NCI-H2227 treated with DMSO at 0.1 percent for 48 hours (cell line): ENCODE results near the gene SGCB.

Experiments
- DNase-seq: peaks from one replicate; lab custom pipeline; 2025; lab: John Stamatoyannopoulos, UW

The SGCB gene

GRCh38 chr4:52019936-52020657, 18.0 kb downstream of the SGCB start, which contains the start of gene LRRC66:
TSS of gene LRRC66 (minus strand) at chr4:52020363. CDS start at chr4:52017613, 2,750 bp downstream.
- DNase-seq: no peak

DNA sequence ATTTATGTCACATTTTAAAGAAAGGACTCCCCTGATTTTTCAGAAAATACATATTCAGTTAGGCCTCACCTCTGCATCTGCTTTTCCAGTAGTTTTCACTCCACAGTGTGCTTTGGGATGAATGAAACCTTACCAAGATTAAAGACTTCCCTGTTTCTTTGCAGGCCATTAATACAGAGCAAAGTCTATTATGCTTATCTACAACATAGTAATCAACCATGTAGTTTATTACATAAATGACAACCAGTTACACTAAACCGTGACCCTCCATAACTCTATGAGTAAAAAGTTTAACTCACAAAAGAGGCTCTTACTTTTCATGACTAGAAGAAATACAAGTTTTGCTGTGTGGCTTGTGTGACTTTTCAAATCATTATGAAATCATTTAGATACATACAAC, 20.3 kb downstream of the SGCB start:
- no peak for DNase-seq

- no peak for DNase-seq
These were observed 21.1 kb downstream of the SGCB start for GRCh38 chr4:52016981-52017380.

DNA sequence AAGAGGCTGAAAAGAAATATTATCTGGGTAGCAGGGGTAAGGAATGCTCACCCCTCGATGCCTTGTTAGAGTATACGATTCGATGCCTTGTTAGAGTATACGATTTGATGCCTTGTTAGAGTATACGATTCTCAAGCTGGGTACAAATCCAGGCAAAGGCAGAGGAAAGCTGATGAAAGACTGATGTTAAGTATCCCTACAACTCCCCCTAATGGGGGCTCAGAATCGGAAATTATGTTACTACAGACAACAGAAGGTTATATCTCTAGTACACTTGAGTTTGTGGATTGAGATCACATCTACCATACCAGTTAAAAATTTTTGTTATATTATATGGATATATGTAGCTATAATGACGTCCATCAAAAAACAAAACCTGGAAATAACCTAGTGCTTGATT, 22.7 kb downstream of the SGCB start:
- DNase-seq: no peak

DNA sequence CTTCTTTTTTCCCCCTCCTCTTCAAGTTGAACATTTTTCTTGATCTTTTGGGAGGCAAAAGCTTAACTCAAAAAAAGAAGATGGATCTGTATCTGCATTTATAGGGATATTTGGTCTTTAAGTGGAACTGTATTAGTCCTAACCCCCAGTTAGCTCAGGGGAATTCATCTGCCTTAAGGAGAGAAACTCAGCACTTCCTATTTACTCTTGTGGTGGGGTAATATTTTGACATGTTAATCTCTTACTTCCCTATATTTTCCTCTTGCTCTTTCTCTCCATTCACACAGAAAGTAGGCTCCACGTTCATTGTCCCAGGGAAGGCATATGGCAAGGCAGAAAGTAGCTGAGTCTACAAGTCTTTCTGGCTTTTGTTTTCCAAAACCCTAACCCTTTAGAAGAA, 23.2 kb downstream of the SGCB start:
- no peak for DNase-seq

GRCh38 chr4:52012651-52013050, 25.4 kb downstream of the SGCB start:
- DNase-seq: no peak

- no peak for DNase-seq
These were observed 27.1 kb downstream of the SGCB start for GRCh38 chr4:52010986-52011385.

GRCh38 chr4:52006887-52007286, 31.2 kb downstream of the SGCB start:
- DNase-seq: no peak

DNA sequence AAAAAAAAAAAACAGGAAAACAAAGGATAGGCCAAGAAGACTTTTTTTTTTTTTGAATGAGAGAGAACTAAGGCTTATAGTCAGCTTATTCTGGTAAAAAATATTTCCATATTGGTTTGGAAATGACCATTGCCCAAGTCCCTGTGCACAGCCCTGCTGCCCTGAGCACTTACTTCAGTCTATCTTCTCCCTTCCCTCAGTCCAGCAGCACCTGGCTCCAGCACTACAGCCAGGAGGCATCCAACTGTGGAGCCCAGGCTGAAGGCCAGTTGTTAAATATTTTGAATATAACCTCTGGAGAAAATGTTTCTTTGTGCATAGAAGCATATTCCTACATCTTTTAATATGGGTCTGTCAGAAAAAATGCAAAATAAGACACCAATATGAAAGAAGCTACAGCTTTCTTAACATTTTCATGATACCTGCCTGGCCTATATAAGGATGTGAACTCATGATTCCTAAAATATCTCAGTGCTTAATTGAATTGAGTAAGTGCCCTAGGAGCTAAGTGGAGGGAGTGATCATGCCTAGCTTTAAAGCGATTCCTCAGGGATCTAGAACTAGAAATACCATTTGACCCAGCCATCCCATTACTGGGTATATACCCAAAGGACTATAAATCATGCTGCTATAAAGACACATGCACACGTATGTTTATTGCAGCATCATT, 32.4 kb downstream of the SGCB start:
- DNase-seq: no peak

DNA sequence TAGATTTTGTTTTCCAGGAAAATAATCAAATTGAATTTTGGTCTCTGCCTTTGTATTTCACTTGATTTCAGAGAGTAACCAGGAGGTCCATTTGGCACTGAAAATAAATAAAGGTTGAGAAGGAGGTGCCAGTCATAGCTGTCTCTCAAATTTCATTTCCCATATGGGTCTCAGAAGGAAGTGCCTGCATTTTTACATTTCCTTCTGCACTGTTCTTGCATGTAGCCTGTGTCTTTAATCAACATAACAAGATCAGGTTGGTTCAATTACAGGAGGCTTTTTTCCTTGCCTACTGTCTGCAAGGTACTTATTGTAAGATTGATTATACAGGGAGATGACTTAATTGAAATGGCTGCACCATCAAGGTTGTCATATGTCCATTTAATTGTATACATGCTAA, 33.7 kb downstream of the SGCB start:
- DNase-seq: no peak

- no peak for DNase-seq
These were observed 36.5 kb downstream of the SGCB start for GRCh38 chr4:52001616-52002015.

DNA sequence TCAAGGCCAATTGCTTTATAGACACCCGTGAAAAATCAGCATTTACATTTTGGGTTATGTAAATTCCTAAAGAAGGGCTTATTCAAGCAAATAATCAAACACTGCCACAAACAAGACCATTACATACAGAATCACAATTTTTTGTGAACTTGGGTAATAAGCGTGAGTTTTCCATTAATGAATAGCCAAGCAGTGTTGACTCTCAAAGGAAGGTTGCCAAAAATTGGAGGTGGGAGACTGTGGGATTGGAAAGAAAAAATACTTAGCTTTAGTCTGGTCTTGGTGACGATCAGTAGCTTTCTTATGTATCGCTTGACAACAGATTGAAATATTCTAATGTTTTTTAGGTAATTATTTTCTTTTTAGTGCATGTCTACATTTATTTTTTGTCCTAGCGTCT, 38.8 kb downstream of the SGCB start:
- no peak for DNase-seq

DNA sequence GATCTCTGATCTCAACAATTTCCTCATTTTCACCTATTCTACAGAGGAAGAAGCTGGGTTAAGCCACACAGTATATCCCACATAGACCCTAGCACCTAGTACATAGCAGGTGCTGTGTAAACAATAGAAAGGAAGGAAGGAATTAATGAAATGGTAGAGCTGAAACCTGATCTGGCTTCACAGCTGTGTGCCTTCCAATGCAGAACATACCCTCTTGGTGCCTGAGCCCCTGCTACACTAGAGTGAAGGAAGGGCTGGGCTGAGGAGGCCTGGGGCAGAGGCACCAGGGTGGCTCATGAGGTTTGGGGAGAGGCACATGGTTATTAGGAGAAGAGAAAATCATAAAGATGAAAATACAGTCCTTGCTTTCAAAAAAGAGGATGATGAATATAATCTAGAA, 39.3 kb downstream of the SGCB start:
- DNase-seq: no peak

DNA sequence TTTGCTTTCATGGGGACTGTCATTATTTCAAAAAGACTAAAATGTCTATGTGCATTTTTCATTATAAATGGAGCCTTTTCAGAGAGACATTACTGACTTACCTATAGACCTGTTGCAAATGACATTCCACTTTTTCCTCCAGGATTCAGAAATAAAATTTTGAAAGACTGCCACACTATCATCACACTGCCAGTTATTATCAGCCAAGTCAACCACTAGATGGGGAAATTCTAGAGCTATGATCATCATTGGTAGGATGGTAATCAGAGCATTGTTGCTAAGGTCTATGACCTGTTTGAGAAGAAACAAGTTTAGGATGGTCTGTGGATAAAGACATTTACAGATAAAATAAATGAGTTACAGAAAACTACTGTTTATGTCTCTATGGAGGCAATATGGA, 40.5 kb downstream of the SGCB start:
- DNase-seq: no peak

DNA sequence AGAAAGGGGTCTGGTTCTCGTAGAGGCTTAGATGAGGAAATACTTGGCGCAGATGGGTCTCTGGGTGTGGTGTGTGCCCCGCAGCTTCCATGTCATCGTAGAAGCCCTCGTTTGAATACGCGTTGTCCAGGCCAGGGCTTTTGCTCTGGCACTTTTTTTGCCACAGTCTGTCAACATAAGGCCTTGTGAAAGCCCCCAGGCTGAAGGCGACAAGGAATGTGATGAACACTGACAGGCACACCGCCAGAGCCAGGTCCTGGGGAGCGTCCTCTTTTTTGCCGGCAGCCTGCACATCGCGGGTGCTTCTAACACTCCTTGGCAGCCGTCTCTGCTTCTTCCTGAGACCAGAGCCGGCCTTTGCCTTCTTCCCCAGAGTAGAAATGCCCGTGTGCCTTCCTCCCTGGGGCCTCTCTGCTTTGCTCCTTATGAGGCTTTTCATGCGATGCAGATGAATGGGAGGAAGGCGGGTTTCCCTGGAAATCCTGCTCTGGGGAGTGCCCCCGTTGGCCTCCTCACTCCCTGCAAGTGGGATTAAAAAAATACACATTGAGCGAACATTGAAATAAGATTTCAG, 42.4 kb downstream of the SGCB start:
- no peak for DNase-seq
